HEK293 (cell line): ENCODE results near the gene SF3B4.

Experiments
- MYNN ChIP-seq: fragments of 450-650 bp; formaldehyde crosslinking; IDR thresholded peaks from 2 replicates; pipeline ENCODE4 v1.5.1; 2016; ENCODE audit warnings: missing biosample characterization, missing genetic modification characterization, borderline replicate concordance
- PRDM1 ChIP-seq: fragments of 450-650 bp; formaldehyde crosslinking; IDR thresholded peaks from 2 replicates; pipeline ENCODE4; 2016; ENCODE audit warnings: missing biosample characterization, missing genetic modification characterization
- YY1 ChIP-seq: fragments of 450-650 bp; formaldehyde crosslinking; IDR thresholded peaks from 2 replicates; pipeline ENCODE4 v1.5.1; 2018; ENCODE audit warnings: missing biosample characterization, missing genetic modification characterization
- ZFP41 ChIP-seq: fragments of 450-650 bp; formaldehyde crosslinking; IDR thresholded peaks from 2 replicates; pipeline ENCODE4 v1.5.1; 2016; ENCODE audit warnings: missing biosample characterization, missing genetic modification characterization, borderline replicate concordance
- ZNF274 ChIP-seq, 2 experiments: fragments of 200-500 bp in 1 of 2; fragments of 450-650 bp in 1 of 2; sonication (Bioruptor generic) in 1 of 2; formaldehyde crosslinking in 1 of 2; IDR thresholded peaks; 2 replicates each; pipeline versions ENCODE4 v1.5.1 to v1.6.1; 2014 to 2016; ENCODE audit warnings: borderline replicate concordance in 1 of 2, inconsistent platforms in 1 of 2, low read length in 1 of 2, missing biosample characterization in 1 of 2, missing genetic modification characterization in 1 of 2
- ZNF324 ChIP-seq: fragments of 450-650 bp; formaldehyde crosslinking; IDR thresholded peaks from 2 replicates; pipeline ENCODE4 v1.5.1; 2016; ENCODE audit warnings: missing biosample characterization, missing genetic modification characterization
- ZNF391 ChIP-seq: fragments of 450-650 bp; formaldehyde crosslinking; IDR thresholded peaks from 2 replicates; pipeline ENCODE4 v1.5.1; 2016; ENCODE audit warnings: low read depth, missing biosample characterization, missing genetic modification characterization, borderline replicate concordance
- ZNF416 ChIP-seq: fragments of 450-650 bp; formaldehyde crosslinking; IDR thresholded peaks from 2 replicates; pipeline ENCODE4 v1.5.1; 2016; ENCODE audit warnings: missing biosample characterization, missing genetic modification characterization
- TF ChIP-seq, protein P1 (sequence below): sonication (generic); formaldehyde crosslinking; IDR thresholded peaks from 2 replicates; pipeline ENCODE4 v1.8.1; 2022; ENCODE audit warnings: mild to moderate bottlenecking, moderate library complexity, missing genetic modification reagents
- TF ChIP-seq, protein P2 (sequence below): fragments of 450-650 bp; formaldehyde crosslinking; IDR thresholded peaks from 2 replicates; pipeline ENCODE4 v1.5.1; 2017; ENCODE audit warnings: missing biosample characterization, mild to moderate bottlenecking, missing genetic modification characterization, moderate library complexity
- TF ChIP-seq, protein P3 (sequence below): fragments of 450-650 bp; formaldehyde crosslinking; IDR thresholded peaks from 2 replicates; pipeline ENCODE4 v1.5.1; 2016; ENCODE audit warnings: missing biosample characterization, missing genetic modification characterization
- TF ChIP-seq, protein P4 (sequence below): fragments of 450-650 bp; formaldehyde crosslinking; IDR thresholded peaks from 2 replicates; pipeline ENCODE4 v1.5.1; 2017; ENCODE audit warnings: missing biosample characterization, missing genetic modification characterization
- TF ChIP-seq, protein P5 (sequence below): fragments of 450-650 bp; formaldehyde crosslinking; IDR thresholded peaks from 2 replicates; pipeline ENCODE4 v1.5.1; 2016; ENCODE audit warnings: missing biosample characterization, missing genetic modification characterization

DNA sequence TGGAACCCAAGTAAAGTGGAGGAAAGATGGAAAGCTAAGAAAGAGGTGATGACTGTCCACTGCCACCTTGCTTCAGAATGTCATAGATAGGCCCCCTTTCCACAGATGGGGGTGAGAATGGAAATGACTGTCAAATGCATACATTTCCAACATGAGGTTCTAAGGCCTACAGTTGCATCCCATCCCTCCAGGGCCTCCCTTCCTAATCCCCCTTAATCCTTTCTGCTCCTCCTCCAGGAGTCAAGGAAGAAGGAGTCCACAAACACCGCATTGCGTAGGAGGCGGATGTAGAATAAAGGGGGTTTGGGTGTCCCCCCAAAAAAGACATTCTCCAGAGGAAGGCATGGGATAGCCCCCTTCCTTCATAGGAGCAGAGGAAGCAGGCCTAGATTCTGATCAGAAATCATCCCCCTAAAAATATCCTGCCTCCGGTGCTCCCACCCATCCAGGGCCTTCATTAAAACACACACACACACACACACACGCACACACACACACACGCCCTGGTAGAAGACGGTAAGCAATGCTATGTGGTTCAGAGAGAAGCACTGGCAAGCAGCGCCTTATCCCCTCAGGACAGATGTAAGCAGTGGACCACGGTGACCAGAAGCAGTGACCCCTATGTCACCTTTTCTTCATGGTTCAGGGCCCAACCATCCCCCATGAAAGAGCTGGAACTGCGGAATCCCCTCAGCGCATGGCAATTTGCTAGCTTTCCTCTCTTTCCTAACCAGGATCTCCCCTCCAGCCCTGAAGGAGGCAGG lies 12.0 kb downstream of the SF3B4 start:
- TF ChIP-seq, protein P1, sequence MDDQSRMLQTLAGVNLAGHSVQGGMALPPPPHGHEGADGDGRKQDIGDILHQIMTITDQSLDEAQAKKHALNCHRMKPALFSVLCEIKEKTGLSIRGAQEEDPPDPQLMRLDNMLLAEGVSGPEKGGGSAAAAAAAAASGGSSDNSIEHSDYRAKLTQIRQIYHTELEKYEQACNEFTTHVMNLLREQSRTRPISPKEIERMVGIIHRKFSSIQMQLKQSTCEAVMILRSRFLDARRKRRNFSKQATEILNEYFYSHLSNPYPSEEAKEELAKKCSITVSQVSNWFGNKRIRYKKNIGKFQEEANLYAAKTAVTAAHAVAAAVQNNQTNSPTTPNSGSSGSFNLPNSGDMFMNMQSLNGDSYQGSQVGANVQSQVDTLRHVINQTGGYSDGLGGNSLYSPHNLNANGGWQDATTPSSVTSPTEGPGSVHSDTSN (CRISPR knock-in tag): no peak
- TF ChIP-seq, protein P2, sequence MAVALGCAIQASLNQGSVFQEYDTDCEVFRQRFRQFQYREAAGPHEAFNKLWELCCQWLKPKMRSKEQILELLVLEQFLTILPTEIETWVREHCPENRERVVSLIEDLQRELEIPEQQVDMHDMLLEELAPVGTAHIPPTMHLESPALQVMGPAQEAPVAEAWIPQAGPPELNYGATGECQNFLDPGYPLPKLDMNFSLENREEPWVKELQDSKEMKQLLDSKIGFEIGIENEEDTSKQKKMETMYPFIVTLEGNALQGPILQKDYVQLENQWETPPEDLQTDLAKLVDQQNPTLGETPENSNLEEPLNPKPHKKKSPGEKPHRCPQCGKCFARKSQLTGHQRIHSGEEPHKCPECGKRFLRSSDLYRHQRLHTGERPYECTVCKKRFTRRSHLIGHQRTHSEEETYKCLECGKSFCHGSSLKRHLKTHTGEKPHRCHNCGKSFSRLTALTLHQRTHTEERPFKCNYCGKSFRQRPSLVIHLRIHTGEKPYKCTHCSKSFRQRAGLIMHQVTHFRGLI (tag by site-specific recombination): no peak
- TF ChIP-seq ZNF274 (IDR thresholded peaks at IDR 0.05; ENCODE audit: low read length) (no peak), ZNF274 (tag by site-specific recombination; IDR thresholded peaks at IDR 0.05; ENCODE audit: borderline replicate concordance) (no peak), ZFP41 (tag by site-specific recombination) (no peak), PRDM1 (no peak), ZNF416 (tag by site-specific recombination) (no peak), YY1 (no peak), MYNN (tag by site-specific recombination) (no peak), ZNF391 (tag by site-specific recombination) (no peak), ZNF324 (no peak)
- TF ChIP-seq, protein P3, sequence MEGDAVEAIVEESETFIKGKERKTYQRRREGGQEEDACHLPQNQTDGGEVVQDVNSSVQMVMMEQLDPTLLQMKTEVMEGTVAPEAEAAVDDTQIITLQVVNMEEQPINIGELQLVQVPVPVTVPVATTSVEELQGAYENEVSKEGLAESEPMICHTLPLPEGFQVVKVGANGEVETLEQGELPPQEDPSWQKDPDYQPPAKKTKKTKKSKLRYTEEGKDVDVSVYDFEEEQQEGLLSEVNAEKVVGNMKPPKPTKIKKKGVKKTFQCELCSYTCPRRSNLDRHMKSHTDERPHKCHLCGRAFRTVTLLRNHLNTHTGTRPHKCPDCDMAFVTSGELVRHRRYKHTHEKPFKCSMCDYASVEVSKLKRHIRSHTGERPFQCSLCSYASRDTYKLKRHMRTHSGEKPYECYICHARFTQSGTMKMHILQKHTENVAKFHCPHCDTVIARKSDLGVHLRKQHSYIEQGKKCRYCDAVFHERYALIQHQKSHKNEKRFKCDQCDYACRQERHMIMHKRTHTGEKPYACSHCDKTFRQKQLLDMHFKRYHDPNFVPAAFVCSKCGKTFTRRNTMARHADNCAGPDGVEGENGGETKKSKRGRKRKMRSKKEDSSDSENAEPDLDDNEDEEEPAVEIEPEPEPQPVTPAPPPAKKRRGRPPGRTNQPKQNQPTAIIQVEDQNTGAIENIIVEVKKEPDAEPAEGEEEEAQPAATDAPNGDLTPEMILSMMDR (tag by site-specific recombination): no peak
- TF ChIP-seq, protein P4, sequence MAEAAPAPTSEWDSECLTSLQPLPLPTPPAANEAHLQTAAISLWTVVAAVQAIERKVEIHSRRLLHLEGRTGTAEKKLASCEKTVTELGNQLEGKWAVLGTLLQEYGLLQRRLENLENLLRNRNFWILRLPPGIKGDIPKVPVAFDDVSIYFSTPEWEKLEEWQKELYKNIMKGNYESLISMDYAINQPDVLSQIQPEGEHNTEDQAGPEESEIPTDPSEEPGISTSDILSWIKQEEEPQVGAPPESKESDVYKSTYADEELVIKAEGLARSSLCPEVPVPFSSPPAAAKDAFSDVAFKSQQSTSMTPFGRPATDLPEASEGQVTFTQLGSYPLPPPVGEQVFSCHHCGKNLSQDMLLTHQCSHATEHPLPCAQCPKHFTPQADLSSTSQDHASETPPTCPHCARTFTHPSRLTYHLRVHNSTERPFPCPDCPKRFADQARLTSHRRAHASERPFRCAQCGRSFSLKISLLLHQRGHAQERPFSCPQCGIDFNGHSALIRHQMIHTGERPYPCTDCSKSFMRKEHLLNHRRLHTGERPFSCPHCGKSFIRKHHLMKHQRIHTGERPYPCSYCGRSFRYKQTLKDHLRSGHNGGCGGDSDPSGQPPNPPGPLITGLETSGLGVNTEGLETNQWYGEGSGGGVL: no peak
- TF ChIP-seq, protein P5, sequence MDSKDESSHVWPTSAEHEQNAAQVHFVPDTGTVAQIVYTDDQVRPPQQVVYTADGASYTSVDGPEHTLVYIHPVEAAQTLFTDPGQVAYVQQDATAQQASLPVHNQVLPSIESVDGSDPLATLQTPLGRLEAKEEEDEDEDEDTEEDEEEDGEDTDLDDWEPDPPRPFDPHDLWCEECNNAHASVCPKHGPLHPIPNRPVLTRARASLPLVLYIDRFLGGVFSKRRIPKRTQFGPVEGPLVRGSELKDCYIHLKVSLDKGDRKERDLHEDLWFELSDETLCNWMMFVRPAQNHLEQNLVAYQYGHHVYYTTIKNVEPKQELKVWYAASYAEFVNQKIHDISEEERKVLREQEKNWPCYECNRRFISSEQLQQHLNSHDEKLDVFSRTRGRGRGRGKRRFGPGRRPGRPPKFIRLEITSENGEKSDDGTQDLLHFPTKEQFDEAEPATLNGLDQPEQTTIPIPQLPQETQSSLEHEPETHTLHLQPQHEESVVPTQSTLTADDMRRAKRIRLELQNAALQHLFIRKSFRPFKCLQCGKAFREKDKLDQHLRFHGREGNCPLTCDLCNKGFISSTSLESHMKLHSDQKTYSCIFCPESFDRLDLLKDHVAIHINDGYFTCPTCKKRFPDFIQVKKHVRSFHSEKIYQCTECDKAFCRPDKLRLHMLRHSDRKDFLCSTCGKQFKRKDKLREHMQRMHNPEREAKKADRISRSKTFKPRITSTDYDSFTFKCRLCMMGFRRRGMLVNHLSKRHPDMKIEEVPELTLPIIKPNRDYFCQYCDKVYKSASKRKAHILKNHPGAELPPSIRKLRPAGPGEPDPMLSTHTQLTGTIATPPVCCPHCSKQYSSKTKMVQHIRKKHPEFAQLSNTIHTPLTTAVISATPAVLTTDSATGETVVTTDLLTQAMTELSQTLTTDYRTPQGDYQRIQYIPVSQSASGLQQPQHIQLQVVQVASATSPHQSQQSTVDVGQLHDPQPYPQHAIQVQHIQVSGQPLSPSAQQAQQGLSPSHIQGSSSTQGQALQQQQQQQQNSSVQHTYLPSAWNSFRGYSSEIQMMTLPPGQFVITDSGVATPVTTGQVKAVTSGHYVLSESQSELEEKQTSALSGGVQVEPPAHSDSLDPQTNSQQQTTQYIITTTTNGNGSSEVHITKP (tag by site-specific recombination): no peak
